IPS DF 6.9 (cell line): ENCODE measurements around the gene KIF6.

ENCODE experiments used
- DNase-seq: peaks from one replicate; pipeline ENCODE4 v3.0.0-alpha.2; 2013; ENCODE audit warnings: low read depth, low spot score
- H3K27ac ChIP-seq: one replicate; pipeline ENCODE4 v1.5.1; 2013; ENCODE audit warnings: low read length, control low read depth
- H3K27me3 ChIP-seq: 2 replicates; pipeline ENCODE4 v1.6.1; 2013; ENCODE audit warnings: mild to moderate bottlenecking, low read length; ENCODE audit not compliant: control insufficient read depth, insufficient read depth
- H3K36me3 ChIP-seq: 2 replicates; pipeline ENCODE4 v1.6.1; 2013; ENCODE audit warnings: low read length; ENCODE audit not compliant: control insufficient read depth, insufficient read depth
- H3K4me1 ChIP-seq: 2 replicates; pipeline ENCODE4 v1.6.1; 2013; ENCODE audit warnings: low read length; ENCODE audit not compliant: control insufficient read depth, insufficient read depth
- H3K4me3 ChIP-seq: 2 replicates; pipeline ENCODE4 v1.5.1; 2013; ENCODE audit warnings: mild to moderate bottlenecking, low read length
- H3K9me3 ChIP-seq: 2 replicates; pipeline ENCODE4 v1.6.1; 2013; ENCODE audit warnings: low read length, inconsistent platforms; ENCODE audit not compliant: control insufficient read depth, insufficient read depth
- WGBS: extraction: QIAGEN DNeasy Blood & Tissue Kit; methylation state at CpG from one replicate; pipeline ENCODE4 v1.1.7; 2013; ENCODE audit warnings: mixed read lengths, missing lambda C conversion rate; ENCODE audit not compliant: insufficient read length, insufficient coverage; 5-methylcytosine and 5-hydroxymethylcytosine counted together

KIF6 gene

GRCh38 chr6:39555136-39555535 is 170.1 kb downstream of the KIF6 start:
- Histone ChIP-seq H3K4me3 (no peak overlapping the region), H3K36me3 (no peaks in the 10 kb centered on the region), H3K9me3 (no peaks in the 10 kb centered on the region), H3K27ac (no peak overlapping the region), H3K27me3 (no peaks in the 10 kb centered on the region), H3K4me1 (peaks cover 3% of the 10 kb centered on the region; the same call in 1 of the 2 replicates)
- no peak for DNase-seq
- no CpG with 5 or more reads among the region's 3 CpGs for WGBS

GRCh38 chr6:39553860-39554802 is 171.1 kb downstream of the KIF6 start:
- Histone ChIP-seq H3K36me3 (no peaks in the 10 kb centered on the region), H3K27ac (no peak overlapping the region), H3K9me3 (no peaks in the 10 kb centered on the region), H3K27me3 (no peaks in the 10 kb centered on the region), H3K4me3 (no peak overlapping the region), H3K4me1 (peaks cover 3% of the 10 kb centered on the region; the same call in 1 of the 2 replicates)
- no CpG with 5 or more reads among the region's 11 CpGs for WGBS
- no peak for DNase-seq

DNA sequence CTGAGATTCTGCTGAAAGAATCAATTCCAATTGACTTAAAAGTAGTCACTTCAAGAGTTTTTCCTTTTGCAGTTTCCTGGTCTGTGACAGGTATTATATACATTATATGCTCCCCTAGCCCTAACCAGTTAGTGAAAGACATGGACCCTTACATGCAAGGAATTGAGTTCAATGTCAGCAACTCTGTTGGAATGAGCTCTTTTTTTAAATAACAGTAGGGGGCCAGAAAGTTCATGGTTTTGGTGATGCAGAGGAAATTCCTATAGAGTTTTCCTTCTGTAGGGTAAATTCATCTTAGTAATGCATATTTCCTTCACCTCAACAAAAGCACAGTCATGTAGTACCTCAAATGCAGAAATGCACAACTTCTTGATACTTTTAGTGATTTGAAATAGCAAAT is 172.2 kb downstream of the KIF6 start:
- no peak for DNase-seq
- H3K4me3 ChIP-seq: no peak overlapping the region
- no peaks in the 10 kb centered on the region for H3K27me3 ChIP-seq
- no peaks in the 10 kb centered on the region for H3K9me3 ChIP-seq
- H3K4me1 ChIP-seq: peaks cover 3% of the 10 kb centered on the region; the same call in 1 of the 2 replicates
- no peak overlapping the region for H3K27ac ChIP-seq
- no peaks in the 10 kb centered on the region for H3K36me3 ChIP-seq

GRCh38 chr6:39550191-39550590 is 175.0 kb downstream of the KIF6 start:
- H3K4me3 ChIP-seq: no peak overlapping the region
- no peak overlapping the region for H3K27ac ChIP-seq
- H3K9me3 ChIP-seq: no peaks in the 10 kb centered on the region
- H3K27me3 ChIP-seq: no peaks in the 10 kb centered on the region
- DNase-seq: no peak
- WGBS: no CpG with 5 or more reads among the region's 2 CpGs
- H3K4me1 ChIP-seq: peaks cover 3% of the 10 kb centered on the region; the same call in 1 of the 2 replicates
- H3K36me3 ChIP-seq: no peaks in the 10 kb centered on the region

- no peaks in the 10 kb centered on the region for H3K36me3 ChIP-seq
- DNase-seq: no peak
- no peaks in the 10 kb centered on the region for H3K9me3 ChIP-seq
- WGBS: no CpG with 5 or more reads among the region's 2 CpGs
- H3K4me1 ChIP-seq: no peaks in the 10 kb centered on the region
- H3K27ac ChIP-seq: no peak overlapping the region
- H3K27me3 ChIP-seq: no peaks in the 10 kb centered on the region
- no peak overlapping the region for H3K4me3 ChIP-seq
These were observed 178.5 kb downstream of the KIF6 start for GRCh38 chr6:39546731-39547130.

DNA sequence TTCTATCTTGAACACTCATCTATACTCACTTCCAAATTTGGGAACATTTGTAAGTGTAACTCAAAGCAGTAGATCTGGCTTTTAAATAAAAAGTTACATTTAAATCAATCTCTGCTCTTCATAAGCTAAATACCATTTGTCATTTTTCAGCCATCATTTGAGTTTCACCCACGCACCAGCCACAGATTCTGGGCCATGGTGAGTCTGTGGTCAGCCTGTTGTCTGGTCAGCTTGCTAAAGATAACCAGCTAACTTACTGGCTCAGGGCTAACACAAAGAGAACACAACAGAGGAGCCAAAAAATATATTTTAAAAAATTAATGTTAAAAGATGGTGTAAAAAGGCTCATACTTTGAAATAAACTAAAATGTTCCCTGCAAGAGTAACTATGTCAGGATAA is 181.3 kb downstream of the KIF6 start:
- Histone ChIP-seq H3K36me3 (no peaks in the 10 kb centered on the region), H3K27ac (no peak overlapping the region), H3K4me3 (no peak overlapping the region), H3K9me3 (no peaks in the 10 kb centered on the region), H3K27me3 (no peaks in the 10 kb centered on the region), H3K4me1 (no peaks in the 10 kb centered on the region)
- WGBS: no CpG with 5 or more reads among the region's 1 CpG
- DNase-seq: no peak

- H3K27me3 ChIP-seq: no peaks in the 10 kb centered on the region
- H3K4me1 ChIP-seq: no peaks in the 10 kb centered on the region
- no CpG with 5 or more reads among the region's 2 CpGs for WGBS
- DNase-seq: no peak
- H3K4me3 ChIP-seq: no peak overlapping the region
- H3K36me3 ChIP-seq: no peaks in the 10 kb centered on the region
- H3K27ac ChIP-seq: no peak overlapping the region
- H3K9me3 ChIP-seq: no peaks in the 10 kb centered on the region
These were observed 182.1 kb downstream of the KIF6 start for GRCh38 chr6:39543095-39543494.

GRCh38 chr6:39540454-39540853 is 184.8 kb downstream of the KIF6 start:
- no CpG with 5 or more reads among the region's 12 CpGs for WGBS
- Histone ChIP-seq H3K4me1 (no peaks in the 10 kb centered on the region), H3K27ac (no peak overlapping the region), H3K4me3 (no peak overlapping the region), H3K9me3 (no peaks in the 10 kb centered on the region), H3K27me3 (no peaks in the 10 kb centered on the region), H3K36me3 (no peaks in the 10 kb centered on the region)
- no peak for DNase-seq

GRCh38 chr6:39530201-39530759 is 194.9 kb downstream of the KIF6 start:
- no peaks in the 10 kb centered on the region; the same call in 1 of the 2 replicates for H3K4me1 ChIP-seq
- no peak overlapping the region for H3K4me3 ChIP-seq
- no peaks in the 10 kb centered on the region; the same call in 1 of the 2 replicates for H3K9me3 ChIP-seq
- H3K27ac ChIP-seq: no peak overlapping the region
- whole genome bisulfite sequencing: 100% methylated on average over 1 of the region's 4 CpGs
- H3K36me3 ChIP-seq: no peaks in the 10 kb centered on the region
- no peak for DNase-seq
- no peaks in the 10 kb centered on the region for H3K27me3 ChIP-seq

- Histone ChIP-seq H3K9me3 (no peaks in the 10 kb centered on the region; the same call in 1 of the 2 replicates), H3K27me3 (no peaks in the 10 kb centered on the region), H3K4me3 (no peak overlapping the region), H3K4me1 (no peaks in the 10 kb centered on the region; the same call in 1 of the 2 replicates), H3K27ac (no peak overlapping the region), H3K36me3 (no peaks in the 10 kb centered on the region)
- no CpG with 5 or more reads among the region's 2 CpGs for WGBS
- no peak for DNase-seq
These were observed 197.2 kb downstream of the KIF6 start for GRCh38 chr6:39527792-39528564.
